ENCODE results near the gene FAM20B.
"Not testable (repeated sequence)": the region's sequence is repeated elsewhere in the genome, so short reads cannot be mapped to it uniquely, and the experiment has no call there.

FAM20B gene

DNA sequence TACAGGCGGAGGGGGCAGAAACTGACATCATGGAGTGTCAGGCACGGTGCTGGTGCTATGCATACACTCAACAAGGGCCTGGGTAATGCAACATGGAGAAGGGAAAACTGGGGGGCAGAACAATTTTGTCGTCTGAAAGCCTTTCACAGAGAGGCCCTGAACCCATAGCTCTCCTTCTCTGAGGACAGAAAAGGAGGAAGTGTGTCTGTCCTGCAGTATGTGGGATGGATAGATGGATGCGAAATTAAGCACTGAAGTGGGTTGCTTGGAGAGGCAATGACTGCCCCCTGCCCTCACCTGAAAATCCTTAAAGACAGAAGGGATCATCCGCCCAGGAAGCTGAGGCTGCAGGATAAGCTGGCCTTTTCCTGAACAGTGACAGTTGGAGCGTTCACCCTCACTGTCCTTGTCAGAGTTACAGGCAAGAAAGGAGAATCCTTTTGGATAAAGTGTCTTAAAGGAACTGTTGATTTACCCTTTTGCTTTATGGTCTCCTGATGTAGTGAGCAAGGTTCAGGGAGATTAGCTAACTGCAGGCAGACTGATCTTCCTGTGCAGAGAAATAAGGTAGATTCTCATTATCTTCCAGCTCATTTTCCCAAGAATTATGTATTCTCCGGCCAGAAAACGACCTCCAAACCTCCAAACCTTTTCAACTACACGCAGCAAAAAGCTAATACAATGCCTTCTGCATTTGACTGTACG lies 1.6 kb upstream of the FAM20B start:
- no peak for DNase-seq (ENCODE audit: low read depth in 2 of 2)

DNA sequence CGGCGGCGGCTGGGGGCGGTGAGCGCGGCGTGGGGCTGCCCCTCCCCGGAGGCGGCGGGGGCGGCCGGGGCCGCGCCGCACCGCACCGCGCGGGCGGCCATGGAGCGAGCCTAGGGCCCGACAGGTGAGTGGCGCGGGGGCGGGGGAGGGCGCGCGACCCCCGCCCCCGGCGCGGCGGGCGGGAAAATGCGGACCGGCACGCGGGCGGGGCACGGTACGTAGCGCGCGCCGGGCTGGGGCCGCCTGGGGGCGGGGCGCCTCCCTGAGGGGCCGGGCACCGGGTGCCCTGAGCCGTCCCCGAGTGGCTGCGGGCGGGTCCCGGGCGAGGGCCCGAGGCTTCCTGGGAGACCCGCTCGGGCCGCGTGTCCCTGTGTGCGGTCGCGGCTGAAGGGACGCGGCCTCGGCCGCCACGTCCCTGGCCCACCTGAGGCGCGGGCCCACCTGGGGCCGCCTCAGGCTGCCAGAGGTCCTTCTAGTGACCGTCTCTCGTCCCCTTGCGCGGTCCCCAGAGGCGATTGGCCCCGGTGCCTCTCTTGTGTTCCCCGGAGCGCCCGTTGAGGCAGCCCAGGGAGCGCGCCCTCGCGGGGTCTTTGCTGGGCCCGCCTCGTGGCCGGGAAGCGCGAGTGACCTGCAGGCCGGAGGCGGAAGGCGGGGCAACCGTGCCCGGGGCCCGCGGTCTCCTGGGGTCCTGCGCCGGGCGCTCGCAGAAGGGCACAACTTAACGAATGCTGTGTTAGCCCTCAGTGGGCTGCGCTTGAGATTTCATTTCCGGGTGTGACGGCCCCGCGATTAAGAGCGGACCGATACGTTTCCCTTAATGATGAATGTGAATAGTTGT lies 500 bp downstream of the FAM20B start:
- peak; percentile 43 to 74 for DNase-seq (ENCODE audit: low read depth in 2 of 2)

DNA sequence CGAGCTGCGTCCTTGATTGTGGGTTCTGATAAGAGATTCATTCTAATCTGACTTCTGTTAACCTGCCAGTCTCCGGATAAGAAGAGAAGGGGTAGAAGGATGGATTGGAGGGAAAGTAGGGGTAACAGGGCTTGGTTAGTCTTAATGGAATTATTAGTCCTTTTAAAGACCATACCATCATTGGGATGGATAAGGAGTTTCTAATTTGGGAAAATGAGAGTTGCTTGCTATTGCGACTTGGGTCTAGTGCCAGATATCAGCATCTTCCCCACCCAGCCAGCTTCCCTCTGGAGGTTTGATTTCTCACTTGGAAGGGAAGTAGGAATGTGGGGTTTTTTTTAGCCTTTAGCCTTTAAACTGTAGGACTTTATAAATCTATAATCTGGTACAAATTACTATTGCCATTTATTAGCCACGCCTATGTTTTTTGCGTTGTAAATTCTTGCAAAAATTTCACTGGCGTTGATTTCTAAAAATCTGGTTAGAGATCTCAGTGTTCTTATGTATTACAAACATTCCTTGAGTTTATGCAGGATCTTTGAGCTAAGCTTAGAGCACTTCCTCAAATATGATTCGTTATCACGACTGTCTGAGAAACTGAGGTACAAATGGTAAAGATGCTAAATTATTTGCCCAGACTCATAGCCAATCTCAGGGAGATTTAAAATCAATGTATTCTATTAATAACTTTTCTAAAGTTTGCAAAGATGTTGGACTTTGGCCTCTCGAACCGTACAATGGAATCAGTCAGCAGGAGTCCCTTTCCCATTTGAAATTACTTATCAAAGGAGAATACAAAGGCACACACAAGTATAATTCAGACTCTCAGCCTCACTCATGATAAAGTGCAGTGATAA lies 1.3 kb downstream of the FAM20B start:
- no peak for DNase-seq (ENCODE audit: low read depth in 2 of 2)

DNA sequence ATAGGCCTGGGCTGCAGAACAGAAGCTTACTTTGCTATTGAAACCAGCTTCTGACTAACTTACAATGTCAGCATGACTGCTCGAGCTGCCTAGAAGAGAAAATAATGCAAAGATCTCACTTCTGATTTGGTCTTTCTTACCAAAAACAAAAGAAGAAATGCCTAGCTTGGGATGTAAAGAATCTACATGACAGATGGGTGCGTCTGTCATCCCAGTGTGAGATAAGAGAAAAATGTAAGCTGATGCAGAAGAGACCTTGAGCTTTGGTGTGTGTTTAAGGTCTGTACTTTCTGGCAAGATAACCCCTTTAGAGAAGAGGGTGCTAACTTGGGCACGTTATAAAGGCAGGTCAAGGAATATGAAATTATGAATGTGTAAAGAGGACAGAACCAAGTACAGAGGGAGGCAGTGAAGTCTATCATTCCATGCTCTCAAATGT lies 3.6 kb downstream of the FAM20B start:
- DNase-seq (ENCODE audit: low read depth in 2 of 2): no peak

DNA sequence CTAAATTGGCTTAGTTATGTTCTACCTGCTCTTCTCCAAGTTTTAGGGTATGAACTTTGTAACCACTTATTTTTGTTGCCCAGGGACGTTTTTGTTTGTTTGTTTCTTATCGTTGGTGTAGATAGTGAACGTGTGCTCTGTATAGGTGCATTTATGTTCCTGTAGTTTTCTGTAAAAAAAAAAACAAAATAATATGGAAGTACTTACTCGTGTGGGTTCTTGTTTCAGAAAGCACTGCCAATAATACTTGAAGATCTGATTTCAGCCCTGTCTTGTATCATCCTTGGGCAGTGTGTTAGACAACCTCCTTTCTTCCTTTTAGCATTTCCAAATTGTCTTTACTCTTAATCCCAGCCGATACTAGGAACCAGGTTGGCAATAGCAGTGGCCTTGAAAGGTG lies 4.4 kb downstream of the FAM20B start:
- DNase-seq (ENCODE audit: low read depth in 2 of 2): no peak

DNA sequence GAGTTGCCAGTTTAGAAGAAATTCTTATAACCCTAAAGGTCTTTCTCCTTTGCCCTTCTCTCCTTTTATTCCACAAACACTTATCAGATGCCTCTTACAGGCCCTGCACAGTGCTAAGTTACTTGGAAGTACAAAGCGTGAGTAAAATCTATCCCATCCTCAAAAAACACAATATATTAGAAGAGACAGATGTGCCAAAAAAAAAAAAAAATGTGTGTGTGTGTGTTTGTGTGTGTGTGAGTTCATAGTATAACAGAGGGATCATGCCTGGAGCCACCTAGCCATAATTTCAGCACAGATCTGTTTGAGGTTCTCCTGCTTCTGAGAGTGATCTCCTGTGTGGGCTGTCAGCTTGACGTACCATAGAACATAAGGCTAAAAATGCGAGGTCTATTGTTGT lies 5.0 kb downstream of the FAM20B start:
- DNase-seq (ENCODE audit: low read depth in 2 of 2): no peak

DNA sequence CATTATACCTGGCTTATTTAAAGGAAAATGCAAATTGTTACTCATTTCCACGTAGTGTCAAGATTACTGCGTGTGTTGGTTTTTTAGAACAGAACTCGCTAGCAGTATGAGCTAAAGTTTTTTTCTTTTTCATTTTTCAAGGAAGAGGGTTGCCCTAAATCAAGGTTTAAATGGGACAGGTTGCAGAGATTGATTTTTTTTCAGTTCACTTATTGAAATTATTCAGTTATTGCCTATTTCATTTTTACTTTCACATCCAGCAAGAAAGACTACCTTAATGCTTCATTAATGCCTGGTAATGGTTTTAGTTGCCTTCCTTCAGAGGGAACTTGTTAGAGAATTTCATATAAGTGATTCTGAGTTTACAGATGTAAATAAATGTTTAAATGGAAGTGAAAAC lies 5.6 kb downstream of the FAM20B start:
- DNase-seq (ENCODE audit: low read depth in 2 of 2): no peak

DNA sequence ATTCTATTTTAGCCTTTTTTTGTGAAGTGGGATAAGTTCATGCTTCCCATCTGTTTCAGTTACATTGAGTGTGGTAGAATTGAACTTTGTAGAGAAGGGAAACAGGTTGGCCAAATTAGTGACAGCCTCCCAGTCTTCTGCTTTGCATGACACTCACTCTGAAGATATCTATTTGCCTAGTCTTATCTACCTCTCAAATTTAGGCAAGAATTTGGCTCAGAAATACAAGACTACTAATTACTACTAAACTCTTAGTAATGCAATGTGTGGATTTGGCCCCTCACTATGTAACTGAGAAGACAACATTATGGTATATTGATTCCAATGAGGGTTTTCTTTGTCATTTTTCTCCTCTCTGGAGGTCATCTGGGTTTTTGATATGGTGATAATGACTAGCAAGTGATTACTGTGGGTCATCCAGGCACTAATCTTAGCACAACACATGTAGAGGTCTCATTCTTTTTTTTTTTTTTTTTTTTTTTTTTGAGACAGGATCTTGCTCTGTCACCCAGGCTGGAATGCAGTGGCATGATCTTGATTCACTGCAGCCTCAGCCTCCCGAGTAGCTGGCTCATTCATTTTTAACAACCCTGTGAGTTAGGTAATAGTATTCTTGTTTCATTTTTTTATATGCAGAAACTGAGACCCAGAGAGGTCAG lies 6.3 kb downstream of the FAM20B start:
- DNase-seq (ENCODE audit: low read depth in 2 of 2): no peak

DNA sequence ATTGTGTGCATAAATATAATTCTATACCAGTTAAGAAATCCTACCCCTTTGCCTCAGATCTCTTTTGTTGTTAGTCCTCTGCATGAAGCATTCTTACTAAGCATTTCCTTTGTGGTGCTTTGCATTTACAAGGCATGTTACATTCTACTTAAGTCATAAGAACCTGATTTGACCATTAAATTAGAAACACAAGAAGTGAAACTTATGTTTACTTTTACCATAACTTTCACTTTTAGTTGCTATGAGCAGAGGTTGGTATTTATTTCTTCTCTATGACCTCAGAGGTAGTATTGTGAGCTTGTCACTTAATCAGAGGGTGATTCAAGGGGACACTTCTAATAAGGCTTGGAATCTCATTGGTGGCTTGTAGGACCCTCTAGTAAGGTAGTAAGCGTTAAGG lies 9.0 kb downstream of the FAM20B start:
- DNase-seq (ENCODE audit: low read depth in 2 of 2): no peak

DNA sequence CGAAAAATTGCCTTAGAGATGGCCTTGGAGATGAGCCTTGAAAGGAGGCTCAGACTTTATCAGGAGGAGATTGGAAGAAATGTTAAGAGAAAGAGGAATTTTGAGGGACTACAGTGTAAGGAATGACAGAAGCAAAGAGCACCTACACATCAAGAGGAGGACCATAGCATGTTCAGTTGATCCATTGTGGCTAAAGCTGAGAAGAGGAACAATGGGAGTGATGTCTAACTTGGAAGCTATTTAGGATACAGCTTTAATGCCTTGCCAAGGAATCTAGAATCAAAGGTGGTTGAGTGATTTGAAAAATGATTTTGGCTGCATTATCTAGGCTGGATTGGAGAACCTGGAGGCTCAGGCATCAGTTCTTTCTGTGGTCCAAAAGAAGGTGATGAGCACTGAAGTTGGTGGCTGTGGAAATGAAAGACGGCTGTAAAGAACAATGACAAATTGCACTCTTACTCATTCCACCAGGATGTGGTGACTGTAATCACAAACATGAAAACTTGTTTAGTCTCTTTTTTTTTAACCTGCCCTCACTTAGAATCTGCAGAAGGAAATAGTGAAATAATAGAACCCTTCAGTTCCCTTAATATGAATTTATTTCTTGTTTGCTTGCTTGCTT lies 11.3 kb downstream of the FAM20B start:
- DNase-seq (ENCODE audit: low read depth in 2 of 2): no peak

DNA sequence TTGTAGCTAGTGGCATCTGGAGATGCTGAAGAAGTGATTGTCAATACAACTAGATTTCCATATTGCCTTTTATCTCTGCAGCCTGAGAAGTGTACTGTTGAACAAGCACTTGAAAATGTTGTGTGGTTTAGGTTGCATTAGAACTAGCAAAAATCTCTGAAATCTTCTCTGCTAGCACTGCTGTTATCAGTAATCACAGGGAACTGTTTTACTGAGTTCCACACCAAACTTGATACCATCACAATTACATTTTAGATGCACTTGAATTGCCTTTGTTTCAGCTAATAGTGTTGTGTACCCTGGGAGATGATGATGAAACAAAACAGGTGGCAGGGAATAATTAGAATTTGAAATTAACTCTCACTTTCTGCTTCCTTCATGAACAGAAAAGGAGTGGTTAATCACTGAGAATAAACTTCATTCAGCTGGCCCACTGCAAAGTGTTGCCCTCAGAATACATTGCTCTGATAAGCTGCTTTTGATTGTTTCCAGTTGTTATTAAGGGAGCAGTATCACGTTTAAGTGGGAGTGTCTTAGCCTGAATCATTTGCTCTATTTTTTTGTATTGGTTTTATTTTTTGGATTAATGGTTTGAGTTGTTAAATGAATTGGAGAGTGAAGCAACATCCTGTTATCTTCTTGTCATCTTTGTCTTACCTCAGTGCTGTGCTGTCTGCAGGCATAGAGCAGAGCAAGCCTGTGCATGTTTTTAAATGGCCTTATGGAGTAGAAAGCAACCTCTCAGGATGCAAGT lies 13.0 kb downstream of the FAM20B start:
- no peak for DNase-seq (ENCODE audit: low read depth in 2 of 2)

DNA sequence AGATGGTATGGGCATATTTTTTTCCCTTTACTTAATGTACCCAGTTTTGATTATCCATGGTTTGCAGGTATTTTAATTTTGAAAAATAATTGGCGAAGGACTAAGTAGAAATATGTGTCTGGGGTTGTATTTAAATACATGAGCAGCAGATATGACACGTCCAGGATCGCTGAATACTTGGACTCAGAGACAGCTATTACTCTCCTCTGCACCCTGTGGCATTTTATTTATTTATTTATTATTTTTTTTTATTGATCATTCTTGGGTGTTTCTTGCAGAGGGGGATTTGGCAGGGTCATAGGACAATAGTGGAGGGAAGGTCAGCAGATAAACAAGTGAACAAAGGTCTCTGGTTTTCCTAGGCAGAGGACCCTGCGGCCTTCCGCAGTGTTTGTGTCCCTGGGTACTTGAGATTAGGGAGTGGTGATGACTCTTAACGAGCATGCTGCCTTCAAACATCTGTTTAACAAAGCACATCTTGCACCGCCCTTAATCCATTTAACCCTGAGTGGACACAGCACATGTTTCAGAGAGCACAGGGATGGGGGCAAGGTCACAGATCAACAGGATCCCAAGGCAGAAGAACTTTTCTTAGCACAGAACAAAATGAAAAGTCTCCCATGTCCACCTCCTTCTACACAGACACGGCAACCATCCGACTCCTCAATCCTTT lies 13.9 kb downstream of the FAM20B start:
- not testable (repeated sequence) for DNase-seq (ENCODE audit: low read depth in 2 of 2)

DNA sequence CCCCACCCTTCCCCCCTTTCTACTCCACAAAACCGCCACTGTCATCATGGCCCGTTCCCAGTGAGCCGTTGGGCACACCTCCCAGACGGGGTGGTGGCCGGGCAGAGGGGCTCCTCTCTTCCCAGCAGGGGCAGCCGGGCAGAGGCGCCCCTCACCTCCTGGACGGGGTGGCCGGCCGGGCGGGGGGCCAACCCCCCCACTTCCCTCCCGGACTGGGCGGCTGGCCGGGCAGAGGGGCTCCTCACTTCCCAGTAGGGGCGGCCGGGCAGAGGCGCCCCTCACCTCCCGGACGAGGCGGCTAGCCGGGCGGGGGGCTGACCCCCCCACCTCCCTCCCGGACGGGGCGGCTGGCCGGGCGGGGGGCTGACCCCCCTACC lies 14.5 kb downstream of the FAM20B start:
- not testable (repeated sequence) for DNase-seq (ENCODE audit: low read depth in 2 of 2)

DNA sequence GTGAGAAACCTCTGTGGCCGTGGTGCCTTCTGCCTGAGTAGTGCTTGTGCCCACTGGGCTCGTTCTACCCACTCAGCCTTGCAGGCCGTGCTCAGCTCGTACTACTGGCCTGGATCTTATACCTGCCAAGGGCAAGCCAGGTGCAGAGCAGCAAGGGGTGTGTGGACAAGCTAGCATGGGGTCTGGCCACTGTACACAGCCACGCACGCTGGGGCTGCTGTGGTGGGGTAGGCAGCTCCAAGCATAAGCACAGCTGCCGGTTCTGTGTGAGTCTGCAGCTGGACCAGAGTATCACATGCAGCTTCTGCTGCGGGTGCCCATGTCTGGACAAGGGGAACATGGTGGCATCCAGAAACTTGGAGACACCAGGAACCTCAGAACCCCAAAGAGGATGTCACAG lies 16.4 kb downstream of the FAM20B start:
- no peak for DNase-seq (ENCODE audit: low read depth in 2 of 2)

DNA sequence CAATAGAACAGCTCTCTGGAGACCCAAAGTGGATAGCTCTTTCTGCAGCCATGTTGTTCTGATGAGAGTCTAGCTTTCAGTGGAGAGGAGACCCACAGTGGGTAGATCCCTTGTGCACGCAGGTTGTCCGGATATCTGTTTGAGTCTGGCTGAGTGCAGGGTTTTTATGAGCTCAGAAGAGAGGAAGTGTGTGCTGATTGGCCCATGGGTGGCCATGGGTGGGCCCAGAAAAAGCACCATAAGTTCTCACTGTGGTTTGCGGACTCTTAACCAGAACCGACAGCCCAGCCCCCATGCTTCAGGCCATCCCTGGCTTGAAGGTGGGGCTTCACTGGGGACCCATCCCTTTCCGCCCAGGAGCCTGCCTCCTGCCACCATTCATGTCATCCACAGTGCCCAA lies 17.0 kb downstream of the FAM20B start:
- no peak for DNase-seq (ENCODE audit: low read depth in 2 of 2)

DNA sequence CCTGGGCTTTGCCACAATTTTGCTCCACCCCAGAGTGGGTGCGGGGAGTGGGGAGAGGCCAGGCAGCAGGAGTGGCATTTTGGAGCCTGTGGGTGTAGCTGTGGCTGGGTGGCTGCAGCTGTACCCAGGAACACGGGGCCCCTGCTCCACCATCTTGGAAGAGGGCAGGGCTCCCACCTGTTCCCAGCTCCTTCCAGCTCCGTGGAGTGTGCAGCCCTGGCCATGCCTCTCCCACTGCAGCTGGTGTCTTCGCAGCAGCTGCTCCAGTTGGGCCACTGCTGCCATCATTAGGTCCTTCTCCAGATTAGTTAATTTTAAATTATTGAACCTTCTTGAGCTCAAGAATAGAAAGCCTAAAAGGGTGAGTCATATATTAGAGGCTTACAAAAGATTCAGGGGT lies 17.6 kb downstream of the FAM20B start:
- no peak for DNase-seq (ENCODE audit: low read depth in 2 of 2)

DNA sequence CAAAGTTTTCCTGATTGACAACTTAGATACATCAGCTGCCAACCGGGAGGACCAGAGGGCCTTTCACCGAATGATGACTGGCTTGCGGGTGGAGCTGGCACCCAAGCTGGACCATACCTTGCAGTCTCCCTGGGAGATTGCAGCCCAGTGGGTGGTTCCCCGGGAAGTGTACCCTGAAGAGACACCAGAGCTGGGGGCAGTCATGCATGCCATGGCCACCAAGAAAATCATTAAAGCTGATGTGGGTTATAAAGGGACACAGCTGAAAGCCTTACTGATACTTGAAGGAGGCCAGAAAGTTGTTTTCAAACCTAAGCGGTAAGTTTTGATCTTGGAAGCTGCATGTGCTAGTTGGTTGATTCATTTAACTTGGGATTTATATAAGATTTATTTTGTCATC lies 18.2 kb downstream of the FAM20B start:
- no peak for DNase-seq (ENCODE audit: low read depth in 2 of 2)

DNA sequence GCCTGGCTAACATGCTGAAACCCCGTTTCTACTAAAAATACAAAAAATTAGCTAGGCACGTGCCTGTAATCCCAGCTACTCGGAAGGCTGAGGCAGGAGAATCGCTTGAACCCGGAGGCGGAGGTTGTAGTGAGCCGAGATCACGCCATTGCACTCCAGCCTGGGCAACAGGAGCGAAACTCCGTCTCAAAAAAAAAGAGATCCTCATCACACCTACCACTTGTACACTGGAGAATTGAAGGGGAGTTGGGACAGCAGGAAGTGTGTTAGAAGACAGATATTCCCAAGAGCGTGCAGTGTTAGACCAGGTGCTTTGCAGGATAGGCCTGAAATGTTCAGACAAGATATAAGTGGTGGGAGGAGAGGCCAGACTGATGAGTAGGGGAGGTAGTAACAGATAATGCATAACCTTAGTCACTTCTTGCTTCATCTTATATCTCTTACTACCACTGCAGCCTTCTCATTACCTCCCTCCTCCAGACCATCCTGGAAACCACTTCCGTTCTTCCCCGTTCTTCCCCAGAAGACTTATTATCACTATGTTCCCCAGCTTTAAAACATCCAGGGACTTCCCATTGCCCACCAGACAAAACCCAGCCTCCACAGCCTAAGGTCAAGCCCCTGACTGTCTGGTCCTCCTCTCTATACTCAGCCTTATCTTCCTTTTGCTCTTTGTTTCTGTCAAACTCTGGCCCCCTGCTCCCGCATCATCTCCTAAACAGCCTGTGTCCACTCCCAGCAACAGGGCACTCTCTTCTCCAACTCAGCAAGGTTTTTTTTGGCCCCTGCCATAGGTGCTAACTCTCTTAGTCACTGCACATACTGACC lies 21.3 kb downstream of the FAM20B start:
- DNase-seq (ENCODE audit: low read depth in 2 of 2): no peak

DNA sequence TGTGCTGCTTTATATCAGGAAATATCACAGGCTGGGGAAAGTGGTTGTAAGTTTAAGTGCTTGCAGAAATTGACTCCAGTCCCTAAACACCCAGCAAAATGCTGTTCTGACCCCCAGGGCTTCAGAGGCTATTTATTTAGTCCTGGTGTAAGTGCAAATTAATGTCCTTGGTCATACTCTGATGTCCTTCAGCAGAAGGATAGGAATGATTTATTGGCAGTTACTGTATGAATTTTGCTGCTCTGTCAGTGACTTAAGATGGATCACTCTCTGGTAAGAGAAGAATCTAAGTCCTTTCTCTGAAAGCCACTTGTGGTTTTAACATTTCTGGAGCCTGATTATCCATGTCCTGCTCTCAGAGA lies 21.9 kb downstream of the FAM20B start:
- DNase-seq (ENCODE audit: low read depth in 2 of 2): no peak

Measured in stimulated activated CD8-positive, alpha-beta memory T cell treated with anti-CD3 and anti-CD28 coated beads, Interleukin-7, amount 100 ng/mL, for 4 hours (primary cell).